ENCODE data around the gene LNP1. TPM values are rescaled to one million over a fixed set of nuclear protein-coding genes. Genes with fewer than 3 reads are reported as not detected.
"Not testable (repeated sequence)": the region's sequence is repeated elsewhere in the genome, so short reads cannot be mapped to it uniquely, and the experiment has no call there.

Gene LNP1
- total RNA-seq, 2 experiments from 2014 or later, result 2.3 to 2.6 TPM

- H3K27me3 Mint-ChIP-seq, result peaks cover 6% of the 10 kb centered on the region
- H3K4me1 Mint-ChIP-seq, result no peaks in the 10 kb centered on the region
- CTCF ChIA-PET, result no interaction called here
- no peaks in the 10 kb centered on the region for H3K9me3 Mint-ChIP-seq (ENCODE audit: low read depth)
- ATAC-seq (no peak), DNase-seq (no peak)
- H3K27ac Mint-ChIP-seq, result no peak overlapping the region
- H3K4me3 Mint-ChIP-seq, result no peak overlapping the region
- H3K36me3 Mint-ChIP-seq, result no peaks in the 10 kb centered on the region
Measured at GRCh38 chr3:100425316-100425715, 24.0 kb downstream of the LNP1 start.

DNA sequence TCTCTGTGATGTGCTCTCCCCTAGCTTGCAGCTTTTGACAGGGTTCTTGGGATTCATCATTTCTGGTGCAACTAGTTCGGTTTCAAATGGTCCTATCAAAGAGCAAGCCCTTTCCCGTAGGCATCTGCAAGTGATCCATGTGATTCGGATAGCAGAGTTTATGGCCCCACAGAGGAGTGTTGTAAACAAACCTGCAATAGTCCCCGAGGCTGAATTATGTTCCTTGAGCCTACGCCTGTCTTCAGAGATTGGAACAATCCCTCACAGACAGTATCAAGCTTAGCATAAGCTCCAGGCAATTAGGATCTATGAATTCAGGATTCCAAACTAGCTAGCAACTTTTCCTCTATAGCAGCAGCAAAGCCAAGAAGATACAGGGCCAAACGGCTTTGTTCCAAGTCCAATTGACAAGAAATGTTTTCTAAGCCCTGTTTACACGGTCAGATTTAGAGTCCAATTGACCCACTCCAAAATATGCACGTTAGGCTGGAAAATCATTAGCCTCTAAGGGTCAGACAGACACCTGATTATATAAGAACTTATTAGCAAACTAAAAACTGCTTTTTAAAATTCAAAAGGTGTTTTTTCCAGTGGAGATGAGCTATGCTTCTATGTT lies 24.8 kb downstream of the LNP1 start:
- Mint-ChIP-seq H3K27me3 (peaks cover 6% of the 10 kb centered on the region), H3K9me3 (ENCODE audit: low read depth) (no peaks in the 10 kb centered on the region), H3K4me3 (no peak overlapping the region), H3K36me3 (no peaks in the 10 kb centered on the region), H3K27ac (no peak overlapping the region), H3K4me1 (no peaks in the 10 kb centered on the region)
- no peak for DNase-seq
- ATAC-seq, result no peak
- CTCF ChIA-PET, result no interaction called here

DNA sequence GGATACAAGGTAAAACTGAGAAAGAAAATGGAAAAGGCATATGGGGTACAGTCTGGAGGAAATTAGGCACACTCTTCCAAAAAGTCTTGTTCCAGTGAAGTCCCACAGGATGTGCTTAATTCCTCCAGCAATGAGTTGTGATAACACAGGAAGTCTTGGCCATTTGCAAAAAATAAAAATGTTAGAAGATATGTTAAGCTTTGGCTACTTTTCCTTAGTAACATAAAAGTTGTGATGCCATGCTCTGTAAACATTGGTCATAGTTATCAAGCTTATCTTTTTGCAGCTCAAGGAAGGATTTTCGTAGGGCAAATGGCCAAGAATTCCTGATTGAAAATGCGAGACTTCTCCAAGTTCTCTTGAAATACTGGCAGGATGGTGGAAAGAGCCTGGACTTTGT lies 26.4 kb downstream of the LNP1 start:
- peaks cover 6% of the 10 kb centered on the region for H3K27me3 Mint-ChIP-seq
- H3K27ac Mint-ChIP-seq, result no peak overlapping the region
- H3K4me3 Mint-ChIP-seq, result no peak overlapping the region
- ATAC-seq (no peak), DNase-seq (no peak)
- H3K9me3 Mint-ChIP-seq (ENCODE audit: low read depth), result no peaks in the 10 kb centered on the region
- H3K4me1 Mint-ChIP-seq, result no peaks in the 10 kb centered on the region
- no peaks in the 10 kb centered on the region for H3K36me3 Mint-ChIP-seq
- CTCF ChIA-PET, result no interaction called here

DNA sequence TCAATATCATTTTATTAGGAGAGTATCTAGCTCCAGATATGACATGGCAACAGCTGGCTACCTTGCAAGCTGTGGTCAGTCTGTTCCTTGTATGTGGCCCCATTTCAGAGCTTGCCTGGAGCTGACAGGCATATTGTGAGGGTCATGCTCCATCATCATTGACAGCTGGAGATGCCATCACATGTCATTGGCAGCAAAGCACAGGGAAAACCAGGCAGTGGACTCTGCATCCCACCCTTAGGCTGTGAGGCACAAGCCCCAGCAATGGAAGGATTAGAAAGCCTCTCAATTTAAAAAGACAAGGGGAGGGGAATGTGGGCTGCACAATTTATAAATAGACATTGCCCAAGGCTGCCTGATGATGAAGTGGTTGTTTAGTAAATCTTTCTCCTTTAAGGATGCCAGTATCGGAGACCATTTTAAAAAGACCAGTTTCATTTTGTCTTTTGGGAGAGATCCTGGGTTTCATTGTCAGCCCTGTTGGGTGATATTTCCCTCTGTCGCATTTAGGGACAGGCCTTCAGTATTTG lies 27.9 kb downstream of the LNP1 start:
- H3K4me3 Mint-ChIP-seq, result no peak overlapping the region
- DNase-seq (no peak), ATAC-seq (no peak)
- no peaks in the 10 kb centered on the region for H3K36me3 Mint-ChIP-seq
- CTCF ChIA-PET, result no interaction called here
- H3K27ac Mint-ChIP-seq, result no peak overlapping the region
- no peaks in the 10 kb centered on the region for H3K4me1 Mint-ChIP-seq
- H3K27me3 Mint-ChIP-seq, result peaks cover 6% of the 10 kb centered on the region
- H3K9me3 Mint-ChIP-seq (ENCODE audit: low read depth), result no peaks in the 10 kb centered on the region

DNA sequence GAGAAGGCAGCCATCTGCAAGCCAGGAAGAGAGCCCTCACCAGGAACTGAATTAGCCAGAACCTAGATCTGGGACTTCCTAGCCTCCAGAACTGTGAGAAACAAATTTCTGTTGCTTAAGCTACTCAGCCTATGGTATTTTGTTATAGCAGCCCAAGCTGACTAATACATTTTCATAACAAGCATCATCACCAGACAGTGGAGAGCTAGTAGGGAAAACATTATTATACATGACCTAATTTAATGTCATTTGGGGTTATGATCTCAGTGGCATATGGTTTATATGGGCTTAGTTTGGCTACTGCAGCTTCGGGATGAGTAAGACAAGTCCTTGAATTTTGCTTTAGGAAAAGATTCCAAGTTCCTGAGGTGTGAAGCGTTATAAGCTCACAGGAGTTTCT lies 35.6 kb downstream of the LNP1 start:
- H3K4me1 Mint-ChIP-seq, result peaks cover 6% of the 10 kb centered on the region
- no peaks in the 10 kb centered on the region for H3K27me3 Mint-ChIP-seq
- CTCF ChIA-PET, result no interaction called here
- no peak overlapping the region for H3K4me3 Mint-ChIP-seq
- no peak for DNase-seq
- H3K9me3 Mint-ChIP-seq (ENCODE audit: low read depth), result peaks cover 2% of the 10 kb centered on the region
- ATAC-seq, result no peak
- H3K27ac Mint-ChIP-seq, result no peak overlapping the region
- H3K36me3 Mint-ChIP-seq, result no peaks in the 10 kb centered on the region

DNA sequence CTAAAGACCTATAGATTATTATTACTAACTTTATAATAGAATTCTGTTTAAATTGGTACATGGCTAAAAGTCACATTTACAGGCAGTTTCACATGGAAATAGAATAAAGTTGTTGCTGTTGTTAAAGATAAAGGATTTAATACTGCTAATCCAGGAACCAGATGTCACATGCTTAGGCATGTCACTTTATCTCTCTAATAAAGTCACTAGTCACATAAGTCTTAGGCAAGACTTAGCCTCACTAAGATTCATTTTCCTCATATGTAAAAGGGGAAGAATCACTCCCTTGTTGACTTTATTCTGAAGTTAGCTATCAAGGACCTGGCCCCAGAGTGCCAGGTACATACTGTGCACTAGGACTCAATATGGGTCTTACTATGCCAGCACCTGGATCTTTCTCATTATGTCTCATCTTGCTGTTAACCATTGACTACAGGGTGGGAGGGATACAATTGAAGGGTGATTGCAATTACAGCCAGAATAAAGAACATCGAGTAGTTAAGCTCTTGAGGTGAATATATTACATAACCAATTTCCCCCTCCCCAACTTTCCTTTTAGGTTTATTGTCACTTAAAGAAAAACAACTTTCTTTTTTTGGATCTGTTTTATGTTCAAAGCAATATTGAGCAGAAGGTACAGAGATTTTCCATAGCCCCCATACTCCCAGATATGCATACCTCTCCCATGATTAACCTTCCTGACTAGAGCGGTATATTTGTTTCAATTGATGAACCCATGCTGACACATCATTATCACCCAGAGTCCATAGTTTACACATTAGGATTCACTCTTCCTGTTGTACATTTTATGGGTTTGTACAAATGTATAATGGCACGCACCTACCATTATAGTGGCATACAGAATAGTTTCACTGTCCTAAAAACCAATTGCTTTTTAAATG lies 36.6 kb downstream of the LNP1 start:
- H3K9me3 Mint-ChIP-seq (ENCODE audit: low read depth), result peaks cover 6% of the 10 kb centered on the region
- ATAC-seq (no peak), DNase-seq (no peak)
- H3K4me3 Mint-ChIP-seq, result no peak overlapping the region
- no peak overlapping the region for H3K27ac Mint-ChIP-seq
- H3K27me3 Mint-ChIP-seq, result no peaks in the 10 kb centered on the region
- CTCF ChIA-PET, result no interaction called here
- peaks cover 6% of the 10 kb centered on the region for H3K4me1 Mint-ChIP-seq
- no peaks in the 10 kb centered on the region for H3K36me3 Mint-ChIP-seq

- H3K36me3 Mint-ChIP-seq, result no peaks in the 10 kb centered on the region
- H3K4me1 Mint-ChIP-seq, result peaks cover 6% of the 10 kb centered on the region
- H3K27ac Mint-ChIP-seq, result no peak overlapping the region
- H3K9me3 Mint-ChIP-seq (ENCODE audit: low read depth), result peaks cover 6% of the 10 kb centered on the region
- H3K27me3 Mint-ChIP-seq, result no peaks in the 10 kb centered on the region
- ATAC-seq, result no peak
- DNase-seq, result no peak
- CTCF ChIA-PET, result interaction anchor here (1.1 kb wide), 1 partner anchor 10 kb away, joined by 3 read pairs; no protein-coding TSS in a partner anchor
- no peak overlapping the region for H3K4me3 Mint-ChIP-seq
Measured at GRCh38 chr3:100438623-100438974, 37.3 kb downstream of the LNP1 start.

- H3K4me1 Mint-ChIP-seq, result peaks cover 6% of the 10 kb centered on the region
- H3K36me3 Mint-ChIP-seq, result no peaks in the 10 kb centered on the region
- no peak for ATAC-seq
- CTCF ChIA-PET, result no interaction called here
- H3K9me3 Mint-ChIP-seq (ENCODE audit: low read depth), result peaks cover 4% of the 10 kb centered on the region
- no peak for DNase-seq
- H3K27me3 Mint-ChIP-seq, result no peaks in the 10 kb centered on the region
- no peak overlapping the region for H3K4me3 Mint-ChIP-seq
- no peak overlapping the region for H3K27ac Mint-ChIP-seq
Measured at GRCh38 chr3:100440895-100441294, 39.6 kb downstream of the LNP1 start.

DNA sequence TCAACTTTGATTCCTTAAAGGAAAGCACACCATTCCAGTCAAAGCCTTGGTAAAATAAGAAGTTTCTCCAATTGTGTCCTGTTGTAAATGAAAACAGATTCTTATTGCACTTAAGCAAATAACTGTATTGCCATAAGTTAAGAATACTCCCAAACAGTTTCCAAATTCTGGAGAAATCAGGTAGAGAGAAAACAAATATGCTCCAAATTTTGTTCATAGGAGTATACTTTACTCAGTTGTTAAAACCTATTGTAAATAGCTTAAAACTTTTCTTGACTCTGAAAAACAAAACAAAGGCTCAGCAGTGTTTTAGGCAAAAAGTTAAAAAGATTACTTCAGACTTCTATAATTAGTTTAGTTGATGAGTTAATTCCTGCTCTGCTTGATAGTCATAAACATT lies 42.4 kb downstream of the LNP1 start:
- no peak overlapping the region for H3K4me3 Mint-ChIP-seq
- CTCF ChIA-PET, result no interaction called here
- DNase-seq (no peak), ATAC-seq (no peak)
- H3K4me1 Mint-ChIP-seq, result peaks cover 6% of the 10 kb centered on the region
- H3K9me3 Mint-ChIP-seq (ENCODE audit: low read depth), result peaks cover 4% of the 10 kb centered on the region
- H3K36me3 Mint-ChIP-seq, result no peaks in the 10 kb centered on the region
- no peaks in the 10 kb centered on the region for H3K27me3 Mint-ChIP-seq
- H3K27ac Mint-ChIP-seq, result no peak overlapping the region

GRCh38 chr3:100447067-100447466 lies 45.7 kb downstream of the LNP1 start:
- H3K36me3 Mint-ChIP-seq; H3K27me3 Mint-ChIP-seq; H3K27ac Mint-ChIP-seq; DNase-seq; ATAC-seq; H3K9me3 Mint-ChIP-seq (ENCODE audit: low read depth); H3K4me1 Mint-ChIP-seq; CTCF ChIA-PET; H3K4me3 Mint-ChIP-seq: not testable (repeated sequence)

- Mint-ChIP-seq H3K4me1 (no peaks in the 10 kb centered on the region), H3K4me3 (no peak overlapping the region), H3K27me3 (no peaks in the 10 kb centered on the region), H3K27ac (no peak overlapping the region), H3K9me3 (ENCODE audit: low read depth) (no peaks in the 10 kb centered on the region), H3K36me3 (no peaks in the 10 kb centered on the region)
- DNase-seq, result no peak
- no peak for ATAC-seq
- CTCF ChIA-PET, result interaction anchor here (0.8 to 2.7 kb wide), 3 partner anchors 9 to 131 kb away, joined by 3 to 14 read pairs (median 3); no protein-coding TSS in a partner anchor
Measured at GRCh38 chr3:100448079-100448478, 46.7 kb downstream of the LNP1 start.

- CTCF ChIA-PET, result interaction anchor here (2.7 kb wide), 1 partner anchor 14 kb away, joined by 14 read pairs; no protein-coding TSS in a partner anchor
- DNase-seq (no peak), ATAC-seq (no peak)
- Mint-ChIP-seq H3K27me3 (no peaks in the 10 kb centered on the region), H3K27ac (no peak overlapping the region), H3K4me1 (no peaks in the 10 kb centered on the region), H3K9me3 (ENCODE audit: low read depth) (no peaks in the 10 kb centered on the region), H3K36me3 (no peaks in the 10 kb centered on the region), H3K4me3 (no peak overlapping the region)
Measured at GRCh38 chr3:100449214-100449613, 47.9 kb downstream of the LNP1 start.

GRCh38 chr3:100454677-100455076 lies 53.3 kb downstream of the LNP1 start:
- no peaks in the 10 kb centered on the region for H3K9me3 Mint-ChIP-seq (ENCODE audit: low read depth)
- H3K4me3 Mint-ChIP-seq, result no peak overlapping the region
- no peak overlapping the region for H3K27ac Mint-ChIP-seq
- H3K4me1 Mint-ChIP-seq, result peaks cover 5% of the 10 kb centered on the region
- H3K27me3 Mint-ChIP-seq, result no peaks in the 10 kb centered on the region
- H3K36me3 Mint-ChIP-seq, result no peaks in the 10 kb centered on the region
- DNase-seq, result no peak
- CTCF ChIA-PET, result no interaction called here
- no peak for ATAC-seq
